Right atrium auricular region (tissue), 2 donors: Measurements from ENCODE around the gene CNTLN. TPM values are rescaled to one million over a fixed set of nuclear protein-coding genes. Genes with fewer than 3 reads are reported as not detected.
"Not testable (repeated sequence)": the region's sequence is repeated elsewhere in the genome, so short reads cannot be mapped to it uniquely, and the experiment has no call there.

Source experiments
- DNase-seq: peaks from one replicate; pipeline ENCODE4 v3.0.0-alpha.2; 2019; ENCODE audit warnings: low spot score
- H3K27ac ChIP-seq, 2 donors: fragments of 200-600 bp; sonication (generic); 1 replicate in 1 of 2; 2 replicates in 1 of 2; pipeline ENCODE4 v1.5.1; 2016 to 2019
- H3K27me3 ChIP-seq, 2 donors: fragments of 200-600 bp; sonication (generic); one replicate each; pipeline versions ENCODE4 v1.5.1 to v1.6.0; 2017 to 2019
- H3K36me3 ChIP-seq: fragments of 200-600 bp; sonication (generic); one replicate; pipeline ENCODE4 v1.5.1; 2016
- H3K4me1 ChIP-seq, 2 donors: fragments of 200-600 bp; sonication (generic); one replicate each; pipeline versions ENCODE4 v1.5.1 to v1.6.0; 2017 to 2019
- H3K4me3 ChIP-seq, 2 donors: fragments of 200-600 bp; sonication (generic); 1 replicate in 1 of 2; 2 replicates in 1 of 2; pipeline ENCODE4 v1.5.1; 2017 to 2019; ENCODE audit warnings: mild to moderate bottlenecking in 1 of 2, moderate library complexity in 1 of 2
- H3K9me3 ChIP-seq, 2 donors: fragments of 200-600 bp; sonication (generic); one replicate each; pipeline ENCODE4 v1.5.1; 2019
- total RNA-seq, 2 donors: library from RNA; depleted of rRNA; stranded (reverse); fragments of >200 nt; gene quantifications; one replicate each; pipeline ENCODE4 v1.1.0, GENCODE V29; 2016
- TF ChIP-seq, protein P1 (sequence below), 2 donors: fragments of 200-600 bp; sonication (generic); IDR thresholded peaks; one replicate each; pipeline ENCODE4 v1.5.1; 2019; ENCODE audit warnings: antibody characterized with exemption in 2 of 2

Gene CNTLN
- total RNA-seq, 2 donors from 2014 or later: 3.2 to 5.9 TPM

- no peaks in the 10 kb centered on the region for H3K4me1 ChIP-seq
- H3K4me3 ChIP-seq: no peak overlapping the region
- H3K9me3 ChIP-seq: no peaks in the 10 kb centered on the region
- no peak for DNase-seq
- H3K27ac ChIP-seq: no peak overlapping the region
- no peaks in the 10 kb centered on the region for H3K36me3 ChIP-seq
- no peaks in the 10 kb centered on the region for H3K27me3 ChIP-seq
- TF ChIP-seq, protein P1, sequence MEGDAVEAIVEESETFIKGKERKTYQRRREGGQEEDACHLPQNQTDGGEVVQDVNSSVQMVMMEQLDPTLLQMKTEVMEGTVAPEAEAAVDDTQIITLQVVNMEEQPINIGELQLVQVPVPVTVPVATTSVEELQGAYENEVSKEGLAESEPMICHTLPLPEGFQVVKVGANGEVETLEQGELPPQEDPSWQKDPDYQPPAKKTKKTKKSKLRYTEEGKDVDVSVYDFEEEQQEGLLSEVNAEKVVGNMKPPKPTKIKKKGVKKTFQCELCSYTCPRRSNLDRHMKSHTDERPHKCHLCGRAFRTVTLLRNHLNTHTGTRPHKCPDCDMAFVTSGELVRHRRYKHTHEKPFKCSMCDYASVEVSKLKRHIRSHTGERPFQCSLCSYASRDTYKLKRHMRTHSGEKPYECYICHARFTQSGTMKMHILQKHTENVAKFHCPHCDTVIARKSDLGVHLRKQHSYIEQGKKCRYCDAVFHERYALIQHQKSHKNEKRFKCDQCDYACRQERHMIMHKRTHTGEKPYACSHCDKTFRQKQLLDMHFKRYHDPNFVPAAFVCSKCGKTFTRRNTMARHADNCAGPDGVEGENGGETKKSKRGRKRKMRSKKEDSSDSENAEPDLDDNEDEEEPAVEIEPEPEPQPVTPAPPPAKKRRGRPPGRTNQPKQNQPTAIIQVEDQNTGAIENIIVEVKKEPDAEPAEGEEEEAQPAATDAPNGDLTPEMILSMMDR (IDR thresholded peaks at IDR 0.05): no peak
These were observed 204.3 kb downstream of the CNTLN start for GRCh38 chr9:17339156-17339555.

GRCh38 chr9:17342696-17343095, 207.9 kb downstream of the CNTLN start:
- DNase-seq: no peak
- H3K4me1 ChIP-seq: no peaks in the 10 kb centered on the region
- no peak overlapping the region for H3K4me3 ChIP-seq
- H3K27me3 ChIP-seq: no peaks in the 10 kb centered on the region
- H3K27ac ChIP-seq: no peak overlapping the region
- TF ChIP-seq, protein P1 (IDR thresholded peaks at IDR 0.05): no peak
- no peaks in the 10 kb centered on the region for H3K9me3 ChIP-seq
- H3K36me3 ChIP-seq: no peaks in the 10 kb centered on the region

DNA sequence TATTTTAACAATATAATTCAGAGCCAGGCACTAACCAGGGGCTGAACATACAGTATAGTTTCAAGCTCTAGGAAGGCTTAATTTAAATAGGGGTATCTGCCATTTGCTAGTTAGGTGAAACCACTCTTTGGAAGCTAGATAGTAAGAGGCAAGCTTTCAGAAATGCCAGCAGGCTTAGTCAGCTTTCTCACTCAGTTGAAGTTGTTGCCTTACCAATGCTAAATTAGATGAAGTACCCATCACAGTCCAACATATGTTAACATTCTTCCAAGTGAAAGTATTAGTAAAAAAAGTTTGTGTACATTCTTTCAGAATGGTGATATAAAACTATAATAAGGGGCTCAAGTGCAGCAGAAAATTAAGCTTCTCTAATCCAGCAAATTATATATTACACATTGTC, 215.0 kb downstream of the CNTLN start:
- no peaks in the 10 kb centered on the region for H3K9me3 ChIP-seq
- no peaks in the 10 kb centered on the region for H3K27me3 ChIP-seq
- H3K27ac ChIP-seq: no peak overlapping the region
- no peaks in the 10 kb centered on the region for H3K36me3 ChIP-seq
- H3K4me1 ChIP-seq: no peaks in the 10 kb centered on the region
- TF ChIP-seq, protein P1 (IDR thresholded peaks at IDR 0.05): no peak
- no peak for DNase-seq
- H3K4me3 ChIP-seq: no peak overlapping the region

GRCh38 chr9:17354006-17354405, 219.2 kb downstream of the CNTLN start:
- not testable (repeated sequence) for H3K36me3 ChIP-seq, H3K4me3 ChIP-seq, H3K4me1 ChIP-seq, DNase-seq, H3K27me3 ChIP-seq, H3K27ac ChIP-seq, H3K9me3 ChIP-seq

DNA sequence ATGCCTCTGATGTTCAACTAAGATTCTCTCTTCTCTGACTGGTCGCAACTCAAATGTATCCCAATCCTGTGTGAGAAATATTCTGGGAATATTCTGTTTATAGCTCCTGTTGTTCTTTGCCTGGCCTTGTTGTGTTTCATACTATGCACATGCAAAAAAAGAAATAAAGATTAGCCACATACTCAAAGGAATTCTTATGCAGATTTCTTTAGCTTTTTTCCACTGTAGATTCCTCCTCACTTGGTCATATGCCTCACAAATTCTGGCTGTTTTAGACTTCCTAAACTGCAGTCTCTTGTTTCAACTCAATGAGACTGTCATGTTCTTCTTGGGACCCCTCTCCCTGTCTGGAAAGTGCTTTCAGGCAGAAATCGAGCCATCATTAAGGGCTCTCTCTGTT, 226.5 kb downstream of the CNTLN start:
- Histone ChIP-seq H3K4me3 (no peak overlapping the region), H3K27me3 (no peaks in the 10 kb centered on the region), H3K9me3 (no peaks in the 10 kb centered on the region), H3K4me1 (no peaks in the 10 kb centered on the region), H3K27ac (no peak overlapping the region), H3K36me3 (no peaks in the 10 kb centered on the region)
- DNase-seq: no peak
- TF ChIP-seq, protein P1 (IDR thresholded peaks at IDR 0.05): no peak

GRCh38 chr9:17367035-17367434, 232.2 kb downstream of the CNTLN start:
- Histone ChIP-seq H3K27ac (no peak overlapping the region), H3K36me3 (peaks cover 13% of the 10 kb centered on the region), H3K4me3 (no peak overlapping the region), H3K27me3 (no peaks in the 10 kb centered on the region), H3K9me3 (no peaks in the 10 kb centered on the region), H3K4me1 (no peaks in the 10 kb centered on the region)
- DNase-seq: no peak
- TF ChIP-seq, protein P1 (IDR thresholded peaks at IDR 0.05): no peak
